ENCODE measurements around the gene CHCHD10. TPM values are rescaled to one million over a fixed set of nuclear protein-coding genes. Genes with fewer than 3 reads are reported as not detected.

CHCHD10 gene
- total RNA-seq, 1 experiment from 2014 or later = 178 TPM

GRCh38 chr22:23753385-23753784 is 14.4 kb downstream of the CHCHD10 start:
- no peaks in the 10 kb centered on the region for H3K9me3 ChIP-seq
- no peaks in the 10 kb centered on the region for H3K36me3 ChIP-seq (ENCODE audit: control insufficient read depth, insufficient read depth, low read length)
- POLR2A ChIA-PET = no interaction called here
- BruUV-seq (replicated peaks) = no TSS peak
- DNase-seq = no peak
- no peak overlapping the region for H3K27ac Mint-ChIP-seq (ENCODE audit: unreplicated experiment)
- H3K9me3 Mint-ChIP-seq (ENCODE audit: unreplicated experiment) = no peaks in the 10 kb centered on the region
- no peak overlapping the region for H3K4me3 ChIP-seq (ENCODE audit: low read depth, low read length)
- H3K4me1 ChIP-seq = 0 out of 2 replicates have a peak, but pooled peaks cover 3% of the 10 kb centered on the region
- no peaks in the 10 kb centered on the region for H3K27me3 ChIP-seq (replicated peaks; ENCODE audit: control insufficient read depth, insufficient read depth, low read length)
- no peak overlapping the region for H3K4me3 Mint-ChIP-seq (ENCODE audit: unreplicated experiment)
- TF ChIP-seq, protein P1, sequence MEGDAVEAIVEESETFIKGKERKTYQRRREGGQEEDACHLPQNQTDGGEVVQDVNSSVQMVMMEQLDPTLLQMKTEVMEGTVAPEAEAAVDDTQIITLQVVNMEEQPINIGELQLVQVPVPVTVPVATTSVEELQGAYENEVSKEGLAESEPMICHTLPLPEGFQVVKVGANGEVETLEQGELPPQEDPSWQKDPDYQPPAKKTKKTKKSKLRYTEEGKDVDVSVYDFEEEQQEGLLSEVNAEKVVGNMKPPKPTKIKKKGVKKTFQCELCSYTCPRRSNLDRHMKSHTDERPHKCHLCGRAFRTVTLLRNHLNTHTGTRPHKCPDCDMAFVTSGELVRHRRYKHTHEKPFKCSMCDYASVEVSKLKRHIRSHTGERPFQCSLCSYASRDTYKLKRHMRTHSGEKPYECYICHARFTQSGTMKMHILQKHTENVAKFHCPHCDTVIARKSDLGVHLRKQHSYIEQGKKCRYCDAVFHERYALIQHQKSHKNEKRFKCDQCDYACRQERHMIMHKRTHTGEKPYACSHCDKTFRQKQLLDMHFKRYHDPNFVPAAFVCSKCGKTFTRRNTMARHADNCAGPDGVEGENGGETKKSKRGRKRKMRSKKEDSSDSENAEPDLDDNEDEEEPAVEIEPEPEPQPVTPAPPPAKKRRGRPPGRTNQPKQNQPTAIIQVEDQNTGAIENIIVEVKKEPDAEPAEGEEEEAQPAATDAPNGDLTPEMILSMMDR (IDR thresholded peaks at IDR 0.05; ENCODE audit: insufficient read depth in 1 of 2, low read depth in 1 of 2, low read length in 1 of 2, severe bottlenecking in 1 of 2, unreplicated experiment in 1 of 2) = no peak
- H3K36me3 Mint-ChIP-seq (ENCODE audit: insufficient read depth, unreplicated experiment) = no peaks in the 10 kb centered on the region
- peaks cover 11% of the 10 kb centered on the region for H3K4me1 Mint-ChIP-seq (ENCODE audit: low read depth, unreplicated experiment)
- intact Hi-C loops (cut with micrococcal nuclease; ENCODE audit: unreplicated experiment) = no loop called here
- CTCF ChIA-PET = no interaction called here
- H3K27me3 Mint-ChIP-seq (ENCODE audit: insufficient read depth, unreplicated experiment) = no peaks in the 10 kb centered on the region

DNA sequence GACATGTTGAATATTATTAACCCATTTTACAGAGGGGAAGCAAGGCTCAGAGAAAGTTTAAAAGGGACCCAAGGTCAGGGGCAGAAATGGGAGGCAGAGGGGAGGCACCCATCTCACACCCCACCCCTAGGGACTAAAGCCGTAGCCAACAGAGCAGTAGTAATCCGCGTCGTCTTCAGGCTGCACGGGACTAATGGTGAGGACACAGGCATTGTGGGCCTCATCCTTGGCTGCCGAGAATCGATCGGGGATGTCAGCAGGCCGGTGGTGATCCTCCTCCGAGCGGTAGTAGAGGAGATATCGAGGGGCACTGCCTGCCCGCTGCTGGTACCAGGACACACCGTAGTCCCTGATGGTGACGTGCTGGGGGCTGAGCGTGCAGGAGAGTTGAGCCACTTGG is 15.0 kb downstream of the CHCHD10 start:
- intact Hi-C loops (cut with micrococcal nuclease; ENCODE audit: unreplicated experiment) = no loop called here
- BruUV-seq (replicated peaks) = no TSS peak
- CTCF ChIA-PET = no interaction called here

DNA sequence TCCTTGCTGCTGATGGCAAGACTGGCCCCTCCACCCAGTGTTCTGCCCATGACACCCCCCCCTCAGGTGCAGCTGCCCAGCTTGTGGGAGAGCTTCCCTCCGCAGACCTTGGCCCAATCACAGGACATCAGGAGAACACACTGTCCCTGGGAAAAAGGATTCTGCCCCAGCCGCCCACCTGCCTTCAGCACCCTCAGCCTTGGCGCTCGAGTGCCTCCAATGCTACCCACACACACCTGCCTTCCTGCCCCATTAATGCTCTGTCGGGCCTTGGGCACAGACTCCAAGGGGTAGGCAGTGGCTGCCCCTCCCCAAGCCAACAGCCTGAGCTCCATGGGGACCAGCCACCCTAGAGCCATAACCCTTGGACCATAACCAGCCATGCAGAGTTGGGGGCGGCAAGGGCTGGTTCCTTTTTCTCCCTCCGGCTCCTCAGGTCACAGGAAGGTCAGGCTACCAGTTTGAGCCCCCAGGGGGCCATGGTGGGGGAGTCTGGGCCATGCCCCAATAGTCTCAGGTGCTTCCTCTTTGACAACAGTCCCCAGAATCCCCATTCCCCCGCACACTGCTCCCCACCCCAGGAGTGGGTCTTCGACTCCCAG is 15.6 kb downstream of the CHCHD10 start:
- H3K27ac Mint-ChIP-seq (ENCODE audit: unreplicated experiment) = peak overlapping the region; percentile 77
- DNase-seq = no peak
- BruUV-seq (replicated peaks) = no TSS peak
- H3K36me3 Mint-ChIP-seq (ENCODE audit: insufficient read depth, unreplicated experiment) = no peaks in the 10 kb centered on the region
- Histone ChIP-seq H3K27me3 (replicated peaks; ENCODE audit: control insufficient read depth, insufficient read depth, low read length) (no peaks in the 10 kb centered on the region), H3K4me3 (ENCODE audit: low read depth, low read length) (peak overlapping the region; percentile 85), H3K9me3 (no peaks in the 10 kb centered on the region), H3K4me1 (0 out of 2 replicates have a peak, but pooled peaks cover 3% of the 10 kb centered on the region), H3K36me3 (ENCODE audit: control insufficient read depth, insufficient read depth, low read length) (no peaks in the 10 kb centered on the region)
- intact Hi-C loops (cut with micrococcal nuclease; ENCODE audit: unreplicated experiment) = no loop called here
- TF ChIP-seq, protein P1 (IDR thresholded peaks at IDR 0.05; ENCODE audit: insufficient read depth in 1 of 2, low read depth in 1 of 2, low read length in 1 of 2, severe bottlenecking in 1 of 2, unreplicated experiment in 1 of 2) = no peak
- POLR2A ChIA-PET = no interaction called here
- H3K4me1 Mint-ChIP-seq (ENCODE audit: low read depth, unreplicated experiment) = peaks cover 11% of the 10 kb centered on the region
- H3K4me3 Mint-ChIP-seq (ENCODE audit: unreplicated experiment) = peak overlapping the region; percentile 89
- CTCF ChIA-PET = interaction anchor here (0.7 kb wide), 1 partner anchor 142 kb away, joined by 7 read pairs; the partner anchor contains the start of gene MIF
- no peaks in the 10 kb centered on the region for H3K9me3 Mint-ChIP-seq (ENCODE audit: unreplicated experiment)
- no peaks in the 10 kb centered on the region for H3K27me3 Mint-ChIP-seq (ENCODE audit: insufficient read depth, unreplicated experiment)

More for the DNA sequence above, 15.0 kb downstream of the CHCHD10 start:
- Histone ChIP-seq H3K27me3 (replicated peaks; ENCODE audit: control insufficient read depth, insufficient read depth, low read length) (no peaks in the 10 kb centered on the region), H3K4me1 (0 out of 2 replicates have a peak, but pooled peaks cover 3% of the 10 kb centered on the region), H3K36me3 (ENCODE audit: control insufficient read depth, insufficient read depth, low read length) (no peaks in the 10 kb centered on the region), H3K9me3 (no peaks in the 10 kb centered on the region), H3K4me3 (ENCODE audit: low read depth, low read length) (no peak overlapping the region)
- no peaks in the 10 kb centered on the region for H3K9me3 Mint-ChIP-seq (ENCODE audit: unreplicated experiment)
- H3K27ac Mint-ChIP-seq (ENCODE audit: unreplicated experiment) = peak overlapping the region; percentile 77
- H3K27me3 Mint-ChIP-seq (ENCODE audit: insufficient read depth, unreplicated experiment) = no peaks in the 10 kb centered on the region
- peaks cover 11% of the 10 kb centered on the region for H3K4me1 Mint-ChIP-seq (ENCODE audit: low read depth, unreplicated experiment)
- H3K4me3 Mint-ChIP-seq (ENCODE audit: unreplicated experiment) = peak overlapping the region; percentile 89
- TF ChIP-seq, protein P1 (IDR thresholded peaks at IDR 0.05; ENCODE audit: insufficient read depth in 1 of 2, low read depth in 1 of 2, low read length in 1 of 2, severe bottlenecking in 1 of 2, unreplicated experiment in 1 of 2) = no peak
- DNase-seq = no peak
- POLR2A ChIA-PET = no interaction called here
- H3K36me3 Mint-ChIP-seq (ENCODE audit: insufficient read depth, unreplicated experiment) = no peaks in the 10 kb centered on the region

Measured in Caco-2 (cell line).